Measurements from ENCODE around the gene RGS6. TPM values are rescaled to one million over a fixed set of nuclear protein-coding genes. Genes with fewer than 3 reads are reported as not detected.

RGS6 gene
- total RNA-seq, 1 donor: not detected

DNA sequence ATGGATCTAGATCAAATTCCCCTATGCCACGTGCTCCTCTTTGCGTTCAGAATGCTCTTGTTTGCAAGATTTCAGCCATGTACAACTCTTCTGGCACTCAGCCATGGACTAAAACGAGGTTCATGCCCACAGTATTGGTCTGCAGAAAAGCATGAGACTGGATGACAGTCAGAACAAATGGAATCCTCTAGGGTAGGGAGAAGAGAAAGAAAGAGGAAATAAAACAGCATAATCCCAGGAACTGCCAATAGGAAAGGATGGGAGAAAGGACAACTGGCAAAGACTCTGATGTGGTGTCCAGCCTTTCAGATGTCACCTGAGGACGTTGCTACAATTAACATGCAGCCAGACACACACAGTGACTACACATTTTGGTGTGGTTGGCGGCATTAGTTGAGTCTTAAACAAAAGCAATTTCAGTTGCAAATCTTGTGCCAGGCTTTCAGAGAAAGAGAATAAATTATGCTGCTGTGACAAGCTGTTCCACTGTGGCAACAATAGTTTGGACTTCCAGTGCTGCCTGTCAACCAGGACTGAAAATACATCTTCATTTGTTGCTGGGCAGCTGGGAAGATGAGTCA is 338.0 kb downstream of the RGS6 start:
- Histone ChIP-seq H3K9me3 (ENCODE audit: low read depth, low read length) (no peaks in the 10 kb centered on the region), H3K4me3 (ENCODE audit: insufficient read depth, low read length) (no peak overlapping the region), H3K4me2 (ENCODE audit: insufficient read depth, low read length) (no peak overlapping the region), H3K4me1 (ENCODE audit: insufficient read depth, low read length) (no peaks in the 10 kb centered on the region), H3K36me3 (ENCODE audit: insufficient read depth, low read length) (no peaks in the 10 kb centered on the region), H4K20me1 (ENCODE audit: insufficient read depth, low read length) (no peaks in the 10 kb centered on the region), H3K27me3 (ENCODE audit: insufficient read depth, low read length) (no peaks in the 10 kb centered on the region), H2AFZ (ENCODE audit: low read length) (no peak overlapping the region), H3K79me2 (ENCODE audit: insufficient read depth, low read length) (no peaks in the 10 kb centered on the region), H3K27ac (ENCODE audit: low read depth, low read length) (no peak overlapping the region)
- no peak for DNase-seq (ENCODE audit: insufficient read length, low spot score, missing footprints)
- TF ChIP-seq, protein P1, sequence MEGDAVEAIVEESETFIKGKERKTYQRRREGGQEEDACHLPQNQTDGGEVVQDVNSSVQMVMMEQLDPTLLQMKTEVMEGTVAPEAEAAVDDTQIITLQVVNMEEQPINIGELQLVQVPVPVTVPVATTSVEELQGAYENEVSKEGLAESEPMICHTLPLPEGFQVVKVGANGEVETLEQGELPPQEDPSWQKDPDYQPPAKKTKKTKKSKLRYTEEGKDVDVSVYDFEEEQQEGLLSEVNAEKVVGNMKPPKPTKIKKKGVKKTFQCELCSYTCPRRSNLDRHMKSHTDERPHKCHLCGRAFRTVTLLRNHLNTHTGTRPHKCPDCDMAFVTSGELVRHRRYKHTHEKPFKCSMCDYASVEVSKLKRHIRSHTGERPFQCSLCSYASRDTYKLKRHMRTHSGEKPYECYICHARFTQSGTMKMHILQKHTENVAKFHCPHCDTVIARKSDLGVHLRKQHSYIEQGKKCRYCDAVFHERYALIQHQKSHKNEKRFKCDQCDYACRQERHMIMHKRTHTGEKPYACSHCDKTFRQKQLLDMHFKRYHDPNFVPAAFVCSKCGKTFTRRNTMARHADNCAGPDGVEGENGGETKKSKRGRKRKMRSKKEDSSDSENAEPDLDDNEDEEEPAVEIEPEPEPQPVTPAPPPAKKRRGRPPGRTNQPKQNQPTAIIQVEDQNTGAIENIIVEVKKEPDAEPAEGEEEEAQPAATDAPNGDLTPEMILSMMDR (IDR thresholded peaks at IDR 0.05; ENCODE audit: extremely low read depth, low read depth, low read length): no peak

DNA sequence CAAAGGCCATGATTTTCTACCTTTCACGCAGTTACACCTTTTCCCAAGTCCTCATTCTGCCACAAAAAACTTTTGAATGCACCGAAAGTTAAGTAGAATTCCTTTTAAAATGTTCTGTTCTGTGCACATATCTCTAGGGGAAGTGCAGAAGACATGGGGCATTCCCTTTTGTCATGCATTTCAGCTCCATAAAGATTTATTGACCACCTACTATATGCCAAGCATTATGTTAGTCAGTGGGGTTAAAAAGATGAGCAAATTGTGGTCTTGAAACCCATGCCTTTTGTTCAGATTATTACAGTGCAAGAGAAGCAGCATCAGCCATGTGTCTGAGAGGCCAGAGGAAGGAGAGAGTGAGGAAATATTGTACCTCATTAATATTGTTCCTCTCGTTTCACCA is 338.5 kb downstream of the RGS6 start:
- Histone ChIP-seq H3K4me1 (ENCODE audit: insufficient read depth, low read length) (no peaks in the 10 kb centered on the region), H3K27me3 (ENCODE audit: insufficient read depth, low read length) (no peaks in the 10 kb centered on the region), H4K20me1 (ENCODE audit: insufficient read depth, low read length) (no peaks in the 10 kb centered on the region), H3K4me2 (ENCODE audit: insufficient read depth, low read length) (no peak overlapping the region), H3K4me3 (ENCODE audit: insufficient read depth, low read length) (no peak overlapping the region), H3K36me3 (ENCODE audit: insufficient read depth, low read length) (no peaks in the 10 kb centered on the region), H3K9me3 (ENCODE audit: low read depth, low read length) (no peaks in the 10 kb centered on the region), H3K79me2 (ENCODE audit: insufficient read depth, low read length) (no peaks in the 10 kb centered on the region), H3K27ac (ENCODE audit: low read depth, low read length) (no peak overlapping the region), H2AFZ (ENCODE audit: low read length) (no peak overlapping the region)
- DNase-seq (ENCODE audit: insufficient read length, low spot score, missing footprints): no peak
- TF ChIP-seq, protein P1 (IDR thresholded peaks at IDR 0.05; ENCODE audit: extremely low read depth, low read depth, low read length): no peak

DNA sequence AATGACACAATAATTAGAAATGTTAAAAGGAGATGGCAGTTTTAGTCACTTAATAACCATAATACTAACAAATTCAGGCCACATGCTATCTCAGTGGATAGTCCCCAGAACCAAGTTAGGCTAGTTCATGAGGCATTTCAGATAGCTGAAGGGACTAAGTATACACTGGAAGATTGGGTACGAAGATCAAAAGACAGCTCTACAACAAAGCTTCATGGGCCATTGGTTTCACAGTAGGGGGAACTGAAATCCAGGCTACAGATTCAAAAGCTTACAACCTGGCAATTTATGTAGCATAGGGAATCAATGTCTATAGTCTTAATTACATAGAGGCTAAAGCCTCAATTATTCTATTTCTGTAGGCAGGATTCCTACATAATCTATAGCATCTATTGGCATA is 343.0 kb downstream of the RGS6 start:
- no peaks in the 10 kb centered on the region for H4K20me1 ChIP-seq (ENCODE audit: insufficient read depth, low read length)
- H3K36me3 ChIP-seq (ENCODE audit: insufficient read depth, low read length): no peaks in the 10 kb centered on the region
- H3K79me2 ChIP-seq (ENCODE audit: insufficient read depth, low read length): no peaks in the 10 kb centered on the region
- H3K27me3 ChIP-seq (ENCODE audit: insufficient read depth, low read length): no peaks in the 10 kb centered on the region
- no peaks in the 10 kb centered on the region for H3K4me1 ChIP-seq (ENCODE audit: insufficient read depth, low read length)
- no peak overlapping the region for H3K27ac ChIP-seq (ENCODE audit: low read depth, low read length)
- TF ChIP-seq, protein P1 (IDR thresholded peaks at IDR 0.05; ENCODE audit: extremely low read depth, low read depth, low read length): no peak
- H3K9me3 ChIP-seq (ENCODE audit: low read depth, low read length): no peaks in the 10 kb centered on the region
- H2AFZ ChIP-seq (ENCODE audit: low read length): no peak overlapping the region
- DNase-seq (ENCODE audit: insufficient read length, low spot score, missing footprints): no peak
- H3K4me3 ChIP-seq (ENCODE audit: insufficient read depth, low read length): no peak overlapping the region
- no peak overlapping the region for H3K4me2 ChIP-seq (ENCODE audit: insufficient read depth, low read length)

DNA sequence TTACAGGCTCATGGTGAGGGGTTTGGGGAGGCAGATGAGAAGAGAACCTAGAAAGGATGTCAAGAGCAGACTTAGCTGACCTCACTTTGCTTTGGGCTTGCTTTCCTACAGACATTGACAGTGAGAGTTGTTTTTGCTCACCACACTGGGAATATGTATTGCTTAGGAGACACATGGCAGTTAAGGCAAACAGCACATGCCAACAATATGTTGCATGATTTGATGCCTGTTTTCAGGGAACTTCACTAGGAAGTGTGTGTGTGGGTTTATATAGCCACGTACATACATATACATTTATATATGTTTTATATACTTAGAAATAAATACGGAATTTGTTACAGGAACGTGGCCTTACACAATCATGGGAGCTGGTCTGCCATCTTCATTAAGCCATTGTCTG is 346.1 kb downstream of the RGS6 start:
- no peak for DNase-seq (ENCODE audit: insufficient read length, low spot score, missing footprints)
- H3K27me3 ChIP-seq (ENCODE audit: insufficient read depth, low read length): no peaks in the 10 kb centered on the region
- no peaks in the 10 kb centered on the region for H4K20me1 ChIP-seq (ENCODE audit: insufficient read depth, low read length)
- no peak overlapping the region for H3K4me2 ChIP-seq (ENCODE audit: insufficient read depth, low read length)
- no peak overlapping the region for H2AFZ ChIP-seq (ENCODE audit: low read length)
- H3K4me3 ChIP-seq (ENCODE audit: insufficient read depth, low read length): no peak overlapping the region
- no peak overlapping the region for H3K27ac ChIP-seq (ENCODE audit: low read depth, low read length)
- H3K79me2 ChIP-seq (ENCODE audit: insufficient read depth, low read length): no peaks in the 10 kb centered on the region
- TF ChIP-seq, protein P1 (IDR thresholded peaks at IDR 0.05; ENCODE audit: extremely low read depth, low read depth, low read length): no peak
- H3K4me1 ChIP-seq (ENCODE audit: insufficient read depth, low read length): no peaks in the 10 kb centered on the region
- no peaks in the 10 kb centered on the region for H3K9me3 ChIP-seq (ENCODE audit: low read depth, low read length)
- no peaks in the 10 kb centered on the region for H3K36me3 ChIP-seq (ENCODE audit: insufficient read depth, low read length)

Data from osteoblast (primary cell).